ENCODE results near the gene NAT14. TPM values are rescaled to one million over a fixed set of nuclear protein-coding genes. Genes with fewer than 3 reads are reported as not detected.
"Not testable (repeated sequence)": the region's sequence is repeated elsewhere in the genome, so short reads cannot be mapped to it uniquely, and the experiment has no call there.

Gene NAT14, protein sequence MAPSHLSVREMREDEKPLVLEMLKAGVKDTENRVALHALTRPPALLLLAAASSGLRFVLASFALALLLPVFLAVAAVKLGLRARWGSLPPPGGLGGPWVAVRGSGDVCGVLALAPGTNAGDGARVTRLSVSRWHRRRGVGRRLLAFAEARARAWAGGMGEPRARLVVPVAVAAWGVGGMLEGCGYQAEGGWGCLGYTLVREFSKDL
- total RNA-seq = 6.0 TPM
- long read RNA-seq, partial matches to known transcripts = 1 of 2 reads
- long read RNA-seq, other reads (novel, unspliced or antisense) = 1 of 2 reads

DNA sequence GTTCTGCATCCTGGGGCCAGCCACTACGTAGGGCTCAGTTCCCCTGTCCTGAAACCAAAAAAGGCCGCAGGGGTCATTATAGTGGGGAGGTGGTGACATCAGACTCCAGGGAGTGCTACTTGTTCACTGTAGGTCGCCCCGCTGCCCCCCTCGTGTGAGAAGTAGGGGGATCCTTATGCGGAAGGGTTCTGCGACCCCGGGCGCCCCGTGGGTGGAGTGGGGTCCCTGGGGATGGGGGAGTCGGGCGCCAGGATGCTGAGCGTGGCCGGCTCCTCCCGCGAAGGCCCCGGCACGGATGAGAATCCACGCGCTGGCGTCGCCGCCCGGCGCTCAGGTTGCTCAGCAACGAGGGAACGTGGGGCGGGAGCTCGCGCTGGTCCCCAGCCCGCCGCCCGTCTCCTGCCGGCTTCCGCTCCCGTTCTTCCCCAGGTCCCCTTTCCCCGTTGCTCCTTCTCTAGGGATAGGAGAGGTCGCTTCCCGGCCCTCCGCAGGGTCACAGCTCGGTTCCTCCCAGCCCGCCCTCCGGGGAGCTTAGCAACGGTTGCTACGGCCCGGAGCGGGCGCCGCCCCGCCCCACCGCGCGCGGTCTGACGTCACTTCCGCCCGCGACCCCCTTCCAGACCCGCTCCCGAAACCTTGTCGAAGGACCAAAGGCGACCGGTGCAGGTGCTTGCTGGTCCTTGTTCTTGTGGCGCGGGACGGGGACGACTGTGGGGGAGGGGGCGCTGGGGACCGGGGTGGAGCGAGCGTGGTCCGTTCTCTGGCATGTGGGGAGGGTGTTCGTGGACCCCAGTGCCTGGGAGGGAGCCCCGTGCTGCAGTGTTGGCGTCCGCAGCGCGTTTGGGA, at the start of gene NAT14:
Gene NAT14, plus strand, starts transcription at position 596 of the 846 bp plus-strand sequence. CDS start 521 bp downstream, outside the sequence.
- intact Hi-C loops (cut with DNase I) = no loop called here
- no peak for DNase-seq (ENCODE audit: low spot score)

DNA sequence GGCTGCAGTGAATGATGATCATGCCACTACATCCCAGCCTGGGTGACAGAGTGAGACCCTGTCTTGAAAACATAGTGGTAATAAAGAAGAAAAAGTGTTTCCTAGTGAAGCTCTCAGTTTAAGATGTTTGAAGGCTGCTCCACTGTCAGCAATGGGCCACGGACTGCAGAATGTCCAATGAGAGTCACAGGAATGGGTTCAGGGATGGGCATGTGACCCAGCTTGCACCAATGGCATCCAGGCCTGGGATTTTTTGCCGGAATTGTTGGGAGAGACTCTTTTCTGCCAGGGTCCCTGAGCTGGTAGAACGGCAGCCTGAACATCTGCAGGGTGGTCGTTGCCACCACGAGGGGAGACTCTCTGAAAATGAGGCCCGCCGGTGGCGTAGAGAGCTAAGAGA, 48.1 kb upstream of the NAT14 start:
- no peak for DNase-seq (ENCODE audit: low spot score)
- intact Hi-C loops (cut with DNase I) = no loop called here

DNA sequence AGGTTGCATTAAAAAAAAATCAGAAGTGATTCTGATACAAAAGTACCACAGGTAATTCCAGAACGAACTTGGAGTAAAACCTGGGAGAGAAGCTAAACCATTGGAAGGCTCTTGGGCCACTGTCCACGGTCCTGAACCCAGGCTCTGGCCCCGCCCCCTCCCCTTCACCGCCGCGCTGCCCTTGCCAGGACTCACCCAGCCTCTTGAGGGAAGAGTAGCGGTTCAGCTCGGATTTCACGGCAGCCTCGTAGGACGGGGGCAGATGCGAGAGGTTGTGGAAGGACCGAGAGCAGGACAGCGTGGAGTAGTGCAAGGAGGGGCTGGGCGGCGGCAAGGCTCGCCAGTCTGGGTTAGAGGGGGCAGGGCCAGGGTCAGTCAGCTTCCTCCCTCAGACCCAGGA, 47.6 kb upstream of the NAT14 start:
- DNase-seq (ENCODE audit: low spot score) = no peak
- intact Hi-C loops (cut with DNase I) = no loop called here

DNA sequence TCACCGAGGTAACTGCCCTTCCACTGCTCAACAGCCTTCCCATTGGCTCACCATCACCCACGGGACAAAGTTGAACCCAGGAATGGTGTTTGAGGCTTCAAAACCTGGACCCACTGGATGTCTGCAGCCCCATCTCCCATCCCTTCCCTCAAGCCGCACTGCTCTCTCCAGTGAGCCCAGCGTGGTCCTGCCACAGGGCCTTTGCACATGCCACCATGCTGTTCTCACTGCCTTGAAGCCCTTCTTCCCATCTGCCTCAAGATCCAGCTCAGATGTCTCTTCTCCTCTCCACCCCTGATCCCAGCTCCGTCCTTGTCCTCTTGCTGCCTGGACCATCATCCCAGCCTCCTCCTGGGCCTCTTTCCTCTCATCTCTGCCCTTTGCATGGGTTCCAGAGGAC, 45.9 kb upstream of the NAT14 start:
- no peak for DNase-seq (ENCODE audit: low spot score)
- intact Hi-C loops (cut with DNase I) = no loop called here

DNA sequence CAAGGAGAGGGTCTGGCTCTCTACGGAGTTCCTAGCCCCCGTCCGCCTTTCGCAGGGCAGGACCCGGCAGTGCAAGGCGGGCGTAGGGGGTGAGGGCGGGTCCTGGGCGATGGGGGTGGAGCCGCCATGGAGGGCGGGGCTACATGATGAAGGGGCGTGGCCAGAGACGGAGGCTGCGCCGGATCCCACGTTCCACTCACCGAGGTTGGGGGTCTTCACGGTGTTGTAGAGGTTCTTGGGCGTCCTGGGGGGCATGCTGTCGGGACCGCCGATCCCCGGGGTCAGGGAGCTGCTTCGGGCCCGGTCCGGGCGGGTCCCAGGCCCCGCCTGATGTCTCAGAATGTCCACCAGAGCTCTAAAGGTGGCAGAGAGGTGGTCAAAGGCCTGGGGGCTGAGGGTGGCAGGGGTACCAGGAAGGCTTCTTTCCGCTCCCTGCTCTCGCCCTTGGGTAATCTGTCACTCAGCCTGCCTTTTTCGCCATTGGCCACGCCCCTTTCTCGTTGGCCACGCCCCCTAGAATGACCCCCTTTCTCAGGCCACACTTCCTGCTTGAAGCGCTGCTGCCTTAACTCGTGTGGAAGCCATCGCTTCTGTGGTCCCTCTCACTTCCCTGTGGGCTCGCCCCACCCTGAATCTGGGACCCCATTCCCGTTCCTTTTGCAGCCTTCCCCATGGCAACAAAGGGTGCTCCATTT, 44.4 kb upstream of the NAT14 start:
- no peak for DNase-seq (ENCODE audit: low spot score)
- intact Hi-C loops (cut with DNase I) = no loop called here

DNA sequence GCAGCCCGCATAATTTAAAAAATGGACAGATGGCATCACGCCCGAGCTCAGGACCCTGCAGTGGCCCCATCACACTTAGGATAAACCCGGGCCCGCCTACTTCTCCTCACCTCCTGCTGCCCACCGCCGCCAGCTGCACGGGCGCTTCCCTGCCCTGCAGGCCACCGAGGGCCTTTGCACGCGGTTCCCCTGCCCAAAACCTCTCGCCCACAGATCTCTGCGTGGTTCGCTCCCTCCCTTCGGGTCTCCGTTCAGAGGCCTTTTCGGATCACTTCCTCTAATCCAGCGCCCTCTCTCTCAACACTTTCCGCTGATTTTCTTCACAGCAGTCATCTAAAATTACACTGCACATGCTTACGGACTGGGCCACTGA, 43.7 kb upstream of the NAT14 start:
- intact Hi-C loops (cut with DNase I) = no loop called here
- no peak for DNase-seq (ENCODE audit: low spot score)

DNA sequence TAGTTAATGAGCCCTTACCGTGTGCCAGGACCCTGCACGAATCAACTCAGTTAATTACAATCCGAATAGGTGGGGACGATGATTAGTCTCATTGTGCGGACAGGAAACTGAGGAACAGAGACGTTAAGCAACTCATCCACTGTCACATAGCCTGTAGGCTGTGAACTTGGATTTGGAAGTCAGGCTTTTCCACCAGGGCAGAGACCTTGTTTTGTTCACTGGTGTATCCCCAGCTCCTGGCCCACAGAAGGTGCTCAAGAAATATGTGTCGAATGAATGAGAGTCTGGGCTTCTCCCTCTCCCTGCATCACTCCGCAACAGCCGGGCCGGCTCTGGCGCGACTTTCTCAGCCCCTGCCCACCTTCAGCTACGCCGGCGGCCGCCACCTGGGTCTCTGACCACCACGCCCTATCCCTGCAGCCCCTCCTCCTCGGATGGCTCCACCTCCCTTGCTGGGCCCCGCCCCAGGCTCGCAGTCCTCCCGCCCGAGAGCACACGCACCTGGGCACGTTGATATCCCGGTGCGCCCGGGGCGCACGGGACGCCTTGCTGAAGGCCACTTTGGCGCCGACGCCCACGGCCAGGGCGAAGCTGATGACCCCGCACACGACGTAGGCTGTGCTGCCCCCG, 43.2 kb upstream of the NAT14 start:
- no peak for DNase-seq (ENCODE audit: low spot score)

DNA sequence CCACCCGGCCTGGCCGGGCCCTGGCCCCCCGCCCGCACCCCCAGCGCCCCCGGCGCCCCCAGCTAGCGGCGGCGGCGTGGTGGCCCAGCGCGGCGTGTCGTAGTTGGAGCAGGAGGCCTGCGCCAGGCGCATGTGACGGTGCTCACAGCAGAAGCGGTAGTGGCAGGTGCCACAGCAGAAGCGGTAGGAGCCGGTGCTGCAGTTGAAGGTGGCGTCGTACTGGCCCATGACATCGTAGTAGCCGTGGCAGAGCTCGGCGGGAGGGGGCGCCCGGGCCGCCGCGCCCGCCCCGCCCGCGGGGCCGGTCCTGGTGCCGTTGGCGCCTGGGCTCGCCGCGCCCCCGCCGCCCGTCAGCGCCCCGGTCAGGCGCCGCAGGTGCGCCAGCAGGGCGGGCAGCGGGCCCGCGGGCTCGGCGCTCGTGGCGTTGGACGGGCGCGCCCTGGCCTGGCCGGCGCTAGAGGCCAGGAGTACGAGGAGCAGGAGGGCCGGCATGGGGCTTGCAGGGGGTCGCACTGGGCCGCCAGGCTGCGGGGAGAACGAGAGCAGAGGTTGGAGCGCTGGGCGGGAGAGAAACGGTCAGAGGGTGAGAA, 42.5 kb upstream of the NAT14 start:
- intact Hi-C loops (cut with DNase I) = no loop called here
- no peak for DNase-seq (ENCODE audit: low spot score)

More for the DNA sequence above, 43.2 kb upstream of the NAT14 start:
- intact Hi-C loops (cut with DNase I) = no loop called here

DNA sequence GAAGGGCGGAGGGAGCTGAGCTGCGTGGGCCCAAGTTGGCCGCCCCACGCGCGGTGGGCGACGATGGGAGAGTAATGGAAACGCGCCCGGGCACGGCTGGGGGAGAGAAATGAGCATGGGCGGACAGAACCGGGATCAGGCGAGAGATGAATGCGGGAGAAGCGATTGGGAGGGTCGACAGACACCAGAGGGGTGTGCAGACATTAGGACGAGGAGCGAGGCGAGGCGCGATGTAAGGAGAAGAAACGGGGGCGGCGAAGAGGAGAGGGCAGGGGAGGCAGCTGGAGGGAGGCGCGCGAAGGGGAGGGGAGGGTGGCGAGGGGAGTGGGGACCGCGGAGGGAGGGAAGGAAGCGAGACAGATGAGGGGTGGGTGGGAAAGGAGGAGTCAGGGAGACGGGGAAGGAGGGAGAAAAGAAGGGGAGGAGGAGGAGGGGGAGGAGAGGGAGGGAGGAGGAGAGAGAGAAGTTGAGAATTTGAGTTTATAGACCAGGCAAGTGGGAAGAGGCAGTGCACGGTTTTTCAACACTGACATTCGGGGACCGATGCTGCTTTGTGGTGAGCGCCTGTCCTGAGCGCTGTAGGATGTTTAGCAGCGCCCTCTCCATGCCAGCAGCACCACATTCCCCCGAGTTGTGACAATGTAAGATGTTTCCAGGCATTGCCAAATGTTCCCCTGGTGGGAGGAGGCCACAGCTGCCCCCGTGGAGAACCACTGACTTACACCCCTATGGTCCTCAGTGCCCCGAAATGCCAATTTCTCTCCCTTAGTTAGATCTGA, 41.8 kb upstream of the NAT14 start, which contains the start of gene SHISA7:
Gene SHISA7, minus strand, starts transcription at position 256 of the 779 bp plus-strand sequence. CDS start 437 bp downstream, outside the sequence.
- DNase-seq (ENCODE audit: low spot score) = no peak
- intact Hi-C loops (cut with DNase I) = no loop called here

DNA sequence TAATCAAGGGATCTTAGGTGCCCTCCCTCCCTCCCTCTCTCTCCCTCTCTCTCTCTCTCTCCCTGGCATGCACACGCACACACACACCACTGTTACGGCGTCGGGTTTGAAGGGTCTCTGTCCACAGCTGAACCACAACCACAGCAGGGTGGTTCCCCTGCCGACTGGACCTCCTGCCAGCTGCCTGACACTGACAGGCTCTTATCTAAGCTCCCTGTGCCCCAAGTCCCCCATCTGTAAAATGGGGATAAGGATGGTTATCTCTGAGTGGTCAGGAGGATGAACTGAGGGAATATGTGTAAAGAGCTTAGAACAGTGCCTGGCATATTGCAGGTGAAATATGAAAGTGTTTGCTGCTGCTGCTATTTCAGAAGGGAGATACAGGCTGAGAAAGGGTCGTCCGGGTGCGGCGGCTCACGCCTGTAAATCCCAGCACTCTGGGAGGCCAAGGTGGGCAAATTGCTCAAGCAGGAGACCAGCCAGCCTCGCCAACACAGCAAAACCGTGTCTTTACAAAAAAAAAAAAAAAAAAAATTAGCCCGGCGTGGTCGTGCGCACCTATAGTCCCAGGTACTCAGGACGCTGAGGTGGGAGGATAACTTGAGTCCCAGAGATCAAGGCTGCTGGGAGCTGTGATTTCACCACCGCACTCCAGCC, 41.0 kb upstream of the NAT14 start:
- intact Hi-C loops (cut with DNase I) = no loop called here
- no peak for DNase-seq (ENCODE audit: low spot score)

DNA sequence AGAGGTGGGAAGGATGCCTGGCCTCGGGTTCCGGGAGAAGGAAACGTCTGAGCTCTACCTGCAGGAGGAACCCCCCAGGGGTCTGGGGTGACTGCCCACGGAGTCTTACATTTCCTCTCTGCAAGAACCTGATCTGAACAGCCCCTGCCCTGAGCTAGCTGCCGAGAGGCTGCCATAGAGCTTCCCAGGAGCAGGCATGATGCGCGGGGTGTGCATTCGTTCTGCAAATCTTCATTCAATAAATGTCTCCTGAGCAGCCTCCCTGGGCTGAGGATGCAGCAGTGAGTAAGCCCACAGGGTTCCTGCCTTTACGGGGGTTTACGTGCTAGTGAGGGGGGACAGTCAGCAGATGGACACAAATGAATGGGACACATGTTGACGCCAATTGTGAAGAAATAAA, 40.3 kb upstream of the NAT14 start:
- intact Hi-C loops (cut with DNase I) = no loop called here
- DNase-seq (ENCODE audit: low spot score) = no peak

DNA sequence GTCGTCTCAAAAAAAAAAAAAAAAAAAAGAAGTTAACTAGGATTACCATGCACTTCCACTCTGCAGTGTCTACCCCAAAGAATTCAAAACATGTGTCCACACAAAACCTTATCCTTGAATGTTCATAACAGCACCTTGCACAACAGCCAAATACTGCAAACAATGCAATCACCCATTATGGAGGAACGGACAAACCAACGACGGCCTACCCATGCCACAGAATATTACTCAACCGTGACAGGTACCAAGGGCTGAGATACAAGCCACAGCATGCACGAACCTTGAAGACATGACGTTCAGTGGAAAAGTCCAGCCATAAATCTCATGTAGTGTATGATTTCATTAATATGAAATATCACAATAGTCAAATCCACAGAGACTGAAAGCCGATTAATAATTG, 38.9 kb upstream of the NAT14 start:
- intact Hi-C loops (cut with DNase I) = no loop called here
- DNase-seq (ENCODE audit: low spot score) = no peak

DNA sequence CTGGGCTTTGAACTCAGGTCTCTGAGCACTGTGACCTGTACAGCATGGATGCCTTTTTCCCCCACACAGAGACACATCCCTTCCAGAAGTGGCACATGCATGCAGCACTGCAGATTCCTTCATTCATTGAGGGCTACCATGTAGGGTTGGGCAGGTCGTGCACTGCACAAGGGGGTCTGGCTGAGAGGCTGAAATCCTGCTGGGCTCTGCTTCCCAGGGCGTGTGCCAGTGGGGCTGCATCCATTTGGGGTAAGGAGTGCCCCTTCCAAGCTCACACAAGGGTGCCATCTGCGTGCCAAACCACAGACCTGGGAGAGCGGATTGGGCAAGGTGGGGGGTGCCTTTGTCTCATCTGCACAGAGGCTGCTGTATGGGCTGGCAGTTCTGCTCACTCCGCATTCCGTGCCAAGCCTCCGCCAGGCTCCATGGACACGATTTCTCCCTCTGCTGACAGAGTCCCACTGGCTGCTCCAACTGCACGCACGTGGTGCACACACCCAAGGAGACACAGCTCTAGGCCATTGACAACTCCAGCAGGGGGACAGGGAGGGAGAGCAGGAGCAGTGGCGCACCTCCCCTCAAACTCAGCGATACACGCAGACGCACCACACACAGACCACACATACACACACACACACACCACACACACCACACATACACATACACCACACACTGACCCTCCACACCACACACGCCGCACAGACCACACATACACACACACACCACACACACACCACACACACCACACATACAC, 37.4 kb upstream of the NAT14 start:
- DNase-seq (ENCODE audit: low spot score) = no peak
- intact Hi-C loops (cut with DNase I) = no loop called here

DNA sequence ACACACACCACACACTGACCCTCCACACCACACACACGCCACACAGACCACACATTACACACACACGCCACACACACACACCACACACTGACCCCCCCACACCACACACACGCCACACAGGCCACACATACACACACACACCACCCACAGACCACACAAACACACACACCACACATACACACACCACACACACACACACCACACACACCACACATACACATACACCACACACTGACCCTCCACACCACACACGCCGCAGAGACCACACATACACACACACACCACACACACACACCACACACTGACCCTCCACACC, 36.9 kb upstream of the NAT14 start:
- intact Hi-C loops (cut with DNase I); DNase-seq (ENCODE audit: low spot score): not testable (repeated sequence)

DNA sequence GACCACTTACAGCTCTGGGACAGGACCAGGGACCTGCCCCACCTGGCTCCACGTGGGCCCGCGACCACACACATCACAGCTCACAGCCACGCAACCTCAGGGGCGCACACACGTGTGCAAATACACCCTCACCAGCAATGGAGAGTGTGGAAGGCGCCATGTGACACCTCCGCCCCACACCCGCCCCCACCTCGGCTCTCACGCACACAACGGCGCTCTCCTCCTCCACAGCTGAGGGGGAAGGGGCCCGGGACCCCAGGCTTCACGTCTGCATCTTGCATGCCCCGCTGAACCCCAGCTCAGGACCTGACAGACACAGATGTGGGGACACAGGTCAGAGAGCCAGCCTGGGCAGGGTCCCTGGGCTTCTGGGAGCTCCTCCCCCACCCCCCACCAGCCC, 35.5 kb upstream of the NAT14 start:
- DNase-seq (ENCODE audit: low spot score) = no peak
- intact Hi-C loops (cut with DNase I) = no loop called here

DNA sequence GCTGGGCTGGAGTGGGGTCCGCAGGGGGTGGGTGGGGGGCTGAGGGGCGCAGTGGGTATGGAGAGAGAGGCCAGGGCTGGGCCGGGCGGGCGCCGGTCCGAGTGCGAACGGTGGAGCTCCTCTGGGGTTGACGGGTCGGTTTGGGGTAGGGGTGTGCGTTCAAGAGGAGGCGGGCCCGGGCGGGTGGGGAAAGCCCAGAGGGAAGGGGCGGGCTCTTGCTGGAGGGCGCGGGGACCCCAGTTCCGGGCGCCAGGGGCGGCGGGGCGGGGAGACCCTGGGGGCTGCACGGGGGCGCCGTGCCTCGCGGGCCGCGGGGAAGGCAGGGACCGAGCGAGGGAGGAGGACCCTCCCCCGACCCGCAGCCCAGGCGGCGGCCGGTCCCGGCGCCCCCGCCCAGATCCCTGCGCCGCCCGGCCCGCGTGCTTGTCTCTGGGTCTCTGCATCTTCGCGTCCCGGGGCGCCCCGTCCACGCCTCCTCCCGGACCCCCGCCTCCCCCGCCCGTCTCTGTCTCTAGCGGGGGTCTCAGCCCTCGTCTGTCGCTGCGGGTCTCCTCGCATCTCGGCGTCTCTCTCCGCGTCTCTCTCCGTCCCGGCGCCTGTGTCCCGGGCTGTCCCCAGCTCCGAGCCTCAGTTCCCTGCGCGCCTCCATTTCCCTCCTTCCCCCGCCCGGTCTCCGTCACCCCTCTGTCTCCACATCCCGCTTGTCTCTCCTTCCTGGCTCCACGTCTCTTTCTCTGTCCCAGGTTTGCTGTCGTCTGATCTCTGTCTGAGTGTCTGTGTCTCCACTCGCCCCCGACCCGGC, 33.6 kb upstream of the NAT14 start:
- no peak for DNase-seq (ENCODE audit: low spot score)
- intact Hi-C loops (cut with DNase I) = no loop called here

All from cardiac septum (tissue), 1 donor.